ENCODE data around the gene BRMS1L. TPM values are rescaled to one million over a fixed set of nuclear protein-coding genes. Genes with fewer than 3 reads are reported as not detected.
A peak's percentile ranks its signal among the peaks of the same experiment; 100 is the strongest.

BRMS1L gene
- total and polyA plus RNA-seq, 2 donors (not counting 1 experiment from before 2014, with no cell fraction given), result 3.3 to 9.5 TPM

GRCh38 chr14:35865611-35866324 is 39.6 kb downstream of the BRMS1L start:
- TF ChIP-seq EZH2 (IDR thresholded peaks at IDR 0.05; ENCODE audit: low read length, missing control alignments) (no peak), CTCF (conservative IDR thresholded peaks at IDR 0.05 in 1 of 2, IDR thresholded peaks at IDR 0.05 in 1 of 2; ENCODE audit: low read depth in 1 of 2, low read length in 2 of 2) (no peak)
- no peaks in the 10 kb centered on the region for H3K27me3 ChIP-seq (ENCODE audit: control insufficient read depth, insufficient read depth, low read length)
- no peaks in the 10 kb centered on the region for H4K20me1 ChIP-seq (ENCODE audit: control insufficient read depth, extremely low read depth, insufficient read depth, low read length)

GRCh38 chr14:35866595-35867279 is 40.6 kb downstream of the BRMS1L start:
- Histone ChIP-seq H3K79me2 (ENCODE audit: control insufficient read depth, insufficient read depth, low read length) (no peaks in the 10 kb centered on the region), H2AFZ (ENCODE audit: low read length) (no peak overlapping the region), H3K9ac (ENCODE audit: insufficient read depth, low read length) (no peak overlapping the region), H3K4me3 (replicated peaks in 1 of 4; ENCODE audit: control extremely low read depth in 1 of 4, insufficient read depth in 1 of 4, low read depth in 3 of 4, low read length in 4 of 4) (no peak overlapping the region), H3K27me3 (ENCODE audit: control insufficient read depth, insufficient read depth, low read length) (no peaks in the 10 kb centered on the region), H3K4me2 (ENCODE audit: extremely low read depth, insufficient read depth, low read length) (no peak overlapping the region), H3K27ac (ENCODE audit: insufficient read depth, low read length) (no peak overlapping the region), H3K36me3 (ENCODE audit: control insufficient read depth, insufficient read depth, low read length) (no peaks in the 10 kb centered on the region), H4K20me1 (ENCODE audit: control insufficient read depth, extremely low read depth, insufficient read depth, low read length) (no peaks in the 10 kb centered on the region), H3K9me3 (ENCODE audit: control insufficient read depth, insufficient read depth, low read depth, low read length) (no peaks in the 10 kb centered on the region), H3K4me1 (ENCODE audit: control insufficient read depth, extremely low read depth, insufficient read depth, low read length) (no peaks in the 10 kb centered on the region)
- no peak for DNase-seq (ENCODE audit: low read depth in 2 of 2)
- TF ChIP-seq CTCF (conservative IDR thresholded peaks at IDR 0.05 in 1 of 2, IDR thresholded peaks at IDR 0.05 in 1 of 2; ENCODE audit: low read depth in 1 of 2, low read length in 2 of 2), result no peak

More at GRCh38 chr14:35865611-35866324, 39.6 kb downstream of the BRMS1L start:
- H2AFZ ChIP-seq (ENCODE audit: low read length), result no peak overlapping the region
- H3K4me1 ChIP-seq (ENCODE audit: control insufficient read depth, extremely low read depth, insufficient read depth, low read length), result no peaks in the 10 kb centered on the region
- H3K36me3 ChIP-seq (ENCODE audit: control insufficient read depth, insufficient read depth, low read length), result no peaks in the 10 kb centered on the region
- no peak for DNase-seq (ENCODE audit: low read depth in 2 of 2)
- H3K4me3 ChIP-seq (replicated peaks in 1 of 4; ENCODE audit: control extremely low read depth in 1 of 4, insufficient read depth in 1 of 4, low read depth in 3 of 4, low read length in 4 of 4), result no peak overlapping the region
- H3K9me3 ChIP-seq (ENCODE audit: control insufficient read depth, insufficient read depth, low read depth, low read length), result no peaks in the 10 kb centered on the region
- H3K79me2 ChIP-seq (ENCODE audit: control insufficient read depth, insufficient read depth, low read length), result no peaks in the 10 kb centered on the region
- no peak overlapping the region for H3K27ac ChIP-seq (ENCODE audit: insufficient read depth, low read length)
- H3K9ac ChIP-seq (ENCODE audit: insufficient read depth, low read length), result no peak overlapping the region
- H3K4me2 ChIP-seq (ENCODE audit: extremely low read depth, insufficient read depth, low read length), result no peak overlapping the region

- no peaks in the 10 kb centered on the region for H3K79me2 ChIP-seq (ENCODE audit: control insufficient read depth, insufficient read depth, low read length)
- no peak for TF ChIP-seq CTCF (conservative IDR thresholded peaks at IDR 0.05 in 1 of 2, IDR thresholded peaks at IDR 0.05 in 1 of 2; ENCODE audit: low read depth in 1 of 2, low read length in 2 of 2)
- no peak for TF ChIP-seq EZH2 (IDR thresholded peaks at IDR 0.05; ENCODE audit: low read length, missing control alignments)
- H2AFZ ChIP-seq (ENCODE audit: low read length), result no peak overlapping the region
- H3K9me3 ChIP-seq (ENCODE audit: control insufficient read depth, insufficient read depth, low read depth, low read length), result no peaks in the 10 kb centered on the region
- no peak overlapping the region for H3K27ac ChIP-seq (ENCODE audit: insufficient read depth, low read length)
- no peaks in the 10 kb centered on the region for H3K36me3 ChIP-seq (ENCODE audit: control insufficient read depth, insufficient read depth, low read length)
- H3K4me2 ChIP-seq (ENCODE audit: extremely low read depth, insufficient read depth, low read length), result no peak overlapping the region
- H3K9ac ChIP-seq (ENCODE audit: insufficient read depth, low read length), result no peak overlapping the region
- H3K27me3 ChIP-seq (ENCODE audit: control insufficient read depth, insufficient read depth, low read length), result no peaks in the 10 kb centered on the region
- H3K4me3 ChIP-seq (replicated peaks in 1 of 4; ENCODE audit: control extremely low read depth in 1 of 4, insufficient read depth in 1 of 4, low read depth in 3 of 4, low read length in 4 of 4), result no peak overlapping the region
- peak in 1 of 2 donors; percentile 18 for DNase-seq (ENCODE audit: low read depth in 2 of 2)
- H3K4me1 ChIP-seq (ENCODE audit: control insufficient read depth, extremely low read depth, insufficient read depth, low read length), result no peaks in the 10 kb centered on the region
- H4K20me1 ChIP-seq (ENCODE audit: control insufficient read depth, extremely low read depth, insufficient read depth, low read length), result no peaks in the 10 kb centered on the region
Measured at GRCh38 chr14:35867280-35867629, 41.1 kb downstream of the BRMS1L start.
